Panc1 (cell line): ENCODE results near the gene MTCH1. TPM values are rescaled to one million over a fixed set of nuclear protein-coding genes. Genes with fewer than 3 reads are reported as not detected.

Source experiments
- ATAC-seq: fragments of 200-7000 bp; cut with Tn5 transposase; 2 replicates; pipeline ENCODE4 v1.9.1; 2020; ENCODE audit warnings: mild to moderate bottlenecking, moderate library complexity
- BruUV-seq: library from RNA; stranded (reverse); fragments of 400-500 nt; replicated peaks from 2 replicates; lab custom pipeline; 2021; lab: Mats Ljungman, UMichigan
- CTCF ChIA-PET: fragments of 300-600 bp; sonication (Branson Sonifier 250); formaldehyde crosslinking; loops from one replicate; lab custom pipeline; 2022; ENCODE audit warnings: antibody characterized with exemption; lab: Charles Lee
- POLR2A ChIA-PET: fragments of 300-600 bp; sonication (Branson Sonifier 250); formaldehyde crosslinking; loops from one replicate; lab custom pipeline; 2022; ENCODE audit warnings: antibody characterized with exemption; lab: Charles Lee
- DNase-seq: peaks from one replicate; pipeline ENCODE4 v3.0.0-alpha.2; 2010; ENCODE audit warnings: low read depth, low spot score
- H3K27ac ChIP-seq: 2 replicates; pipeline ENCODE4 v1.5.1; 2011; ENCODE audit warnings: mild to moderate bottlenecking, low read length, inconsistent platforms
- H3K27me3 ChIP-seq: fragments of 200-500 bp; sonication (Bioruptor generic); 2 replicates; pipeline ENCODE4 v1.6.0; 2014; ENCODE audit warnings: low read length, inconsistent platforms; ENCODE audit not compliant: control insufficient read depth, insufficient read depth
- H3K36me3 ChIP-seq: fragments of 200-500 bp; sonication (Bioruptor generic); 2 replicates; pipeline ENCODE4 v1.5.1; 2014; ENCODE audit warnings: inconsistent platforms, mild to moderate bottlenecking, low read length, moderate library complexity; ENCODE audit not compliant: control insufficient read depth, insufficient read depth
- H3K4me1 ChIP-seq: 2 replicates; pipeline ENCODE4 v1.5.1; 2011; ENCODE audit warnings: inconsistent platforms, mild to moderate bottlenecking, low read length, moderate library complexity; ENCODE audit not compliant: control insufficient read depth, insufficient read depth
- H3K4me3 ChIP-seq, 2 experiments: 2 replicates each; pipeline ENCODE4 v1.5.1; 2011 to 2012; ENCODE audit warnings: low read depth in 2 of 2, low read length in 2 of 2, mild to moderate bottlenecking in 2 of 2, inconsistent platforms in 1 of 2, moderate library complexity in 1 of 2
- H3K9me3 ChIP-seq: fragments of 200-500 bp; sonication (Bioruptor generic); 2 replicates; pipeline ENCODE4 v1.5.1; 2014; ENCODE audit warnings: low read depth, mild to moderate bottlenecking, inconsistent platforms, low read length, moderate library complexity; ENCODE audit not compliant: control insufficient read depth, insufficient read depth
- CTCF ChIP-seq: fragments of 450-650 bp; IDR thresholded peaks from 2 replicates; pipeline ENCODE4 v1.5.1; 2017; ENCODE audit warnings: mild to moderate bottlenecking
- POLR2AphosphoS5 ChIP-seq: IDR thresholded peaks from 2 replicates; pipeline ENCODE4 v1.6.1; 2012; ENCODE audit warnings: mild to moderate bottlenecking, low read depth, low read length, moderate library complexity
- REST ChIP-seq, 2 experiments: IDR thresholded peaks; 2 replicates each; pipeline ENCODE4 v1.6.1; 2011 to 2012; ENCODE audit warnings: low read depth in 2 of 2, control low read depth in 1 of 2, low read length in 1 of 2, mild to moderate bottlenecking in 1 of 2, moderate library complexity in 1 of 2; ENCODE audit not compliant: insufficient read depth in 1 of 2
- SIN3A ChIP-seq: IDR thresholded peaks from 2 replicates; pipeline ENCODE4 v1.6.1; 2012; ENCODE audit warnings: low read depth, mild to moderate bottlenecking, low read length, moderate library complexity, borderline replicate concordance; ENCODE audit not compliant: insufficient read depth
- TCF7L2 ChIP-seq: IDR thresholded peaks from 2 replicates; pipeline ENCODE4 v1.6.1; 2011; ENCODE audit warnings: mild to moderate bottlenecking, low read depth, low read length, inconsistent platforms
- in situ Hi-C: cut with HindIII; loops from 2 replicates; pipeline ENCODE4 v1.10.0; 2016; ENCODE audit warnings: low sequenced_read_pairs, low pct_unique_long_range_greater_than_20kb
- intact Hi-C: fragments of 100-400 bp; cut with micrococcal nuclease; formaldehyde crosslinking; loops from one replicate; pipeline ENCODE4 v1.10.0; 2022; ENCODE audit not compliant: unreplicated experiment
- total RNA-seq: library from RNA; stranded (reverse); gene quantifications from one replicate; pipeline ENCODE4 v1.2.1, GENCODE V29; 2021; ENCODE audit not compliant: unreplicated experiment

The MTCH1 gene
- total RNA-seq, 1 experiment from 2014 or later, result 223 TPM

DNA sequence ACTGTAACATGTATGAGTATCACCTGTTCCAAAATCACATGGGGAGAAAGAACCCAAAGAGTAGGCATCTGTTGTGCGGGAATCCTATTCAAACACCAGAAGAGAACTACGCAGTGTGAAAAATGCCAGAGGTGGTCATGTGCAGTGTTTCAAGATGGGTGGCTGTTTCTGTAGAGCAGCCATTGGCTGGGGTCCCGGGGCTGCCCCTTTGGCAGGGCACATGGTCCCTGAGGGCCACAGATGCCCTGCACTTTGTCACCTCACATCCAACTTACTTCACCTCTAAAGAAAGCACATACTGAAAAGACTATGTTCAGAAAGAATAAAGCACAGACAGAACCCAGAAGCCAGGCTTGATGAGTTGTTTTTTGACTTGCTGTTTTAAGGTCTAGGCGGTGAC is 12.3 kb downstream of the MTCH1 start:
- TF ChIP-seq POLR2AphosphoS5, result no peak
- TF ChIP-seq CTCF, result no peak
- no peak for TF ChIP-seq TCF7L2
- no peak for TF ChIP-seq REST (IDR thresholded peaks at IDR 0.05; ENCODE audit: insufficient read depth in 1 of 2, low read depth in 2 of 2, low read length in 1 of 2)
- no peak for TF ChIP-seq SIN3A
- Histone ChIP-seq H3K27me3 (no peaks in the 10 kb centered on the region), H3K36me3 (peaks cover 25% of the 10 kb centered on the region), H3K4me1 (no peaks in the 10 kb centered on the region), H3K9me3 (no peaks in the 10 kb centered on the region), H3K4me3 (no peak overlapping the region), H3K27ac (no peak overlapping the region)
- no peak for ATAC-seq
- POLR2A ChIA-PET, result no interaction called here
- CTCF ChIA-PET, result no interaction called here
- no peak for DNase-seq
- in situ Hi-C loops (no loop called here), intact Hi-C loops (no loop called here)
- BruUV-seq, result no TSS peak

- DNase-seq (no peak), ATAC-seq (no peak)
- intact Hi-C loops (no loop called here), in situ Hi-C loops (no loop called here)
- Histone ChIP-seq H3K27ac (no peak overlapping the region), H3K36me3 (peaks cover 25% of the 10 kb centered on the region), H3K4me1 (no peaks in the 10 kb centered on the region), H3K27me3 (no peaks in the 10 kb centered on the region), H3K9me3 (no peaks in the 10 kb centered on the region), H3K4me3 (no peak overlapping the region)
- POLR2A ChIA-PET, result interaction anchor here (0.6 kb wide), 1 partner anchor 99 kb away, joined by 7 read pairs; no protein-coding TSS in a partner anchor
- BruUV-seq, result no TSS peak
- TF ChIP-seq REST (IDR thresholded peaks at IDR 0.05; ENCODE audit: insufficient read depth in 1 of 2, low read depth in 2 of 2, low read length in 1 of 2) (no peak), SIN3A (no peak), TCF7L2 (no peak), POLR2AphosphoS5 (no peak)
- CTCF ChIA-PET, result no interaction called here
Observed at GRCh38 chr6:36973190-36973589, 12.8 kb downstream of the MTCH1 start.
